ENCODE measurements around the gene MPLKIP. TPM values are rescaled to one million over a fixed set of nuclear protein-coding genes. Genes with fewer than 3 reads are reported as not detected.

Gene MPLKIP
- total RNA-seq, 1 experiment from 2014 or later: 43.8 TPM

DNA sequence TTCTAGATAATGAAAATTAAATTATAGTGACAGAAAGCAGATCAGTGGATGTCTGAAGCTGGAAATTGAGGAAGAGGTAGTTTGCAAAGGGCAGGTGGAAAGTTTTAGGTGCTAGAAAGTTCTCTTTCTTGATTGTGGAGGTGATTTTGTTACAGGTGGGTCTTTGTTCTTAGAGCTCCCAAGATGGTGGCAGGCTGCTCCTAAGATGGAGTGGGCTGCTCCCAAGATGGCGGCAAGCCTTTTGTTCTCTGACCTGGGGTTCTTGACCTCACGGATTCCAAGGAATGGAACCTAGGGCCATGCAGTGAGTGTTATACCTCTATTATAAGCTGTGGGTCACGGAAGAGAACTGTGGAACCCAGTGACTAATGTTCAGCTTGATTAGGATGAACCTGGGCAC lies 32.9 kb upstream of the MPLKIP start:
- Histone ChIP-seq H3K4me3 (ENCODE audit: low read depth, low read length, poor library complexity, severe bottlenecking) (no peak overlapping the region), H3K4me1 (ENCODE audit: insufficient read depth, low read length, poor library complexity, severe bottlenecking) (no peaks in the 10 kb centered on the region), H3K27ac (ENCODE audit: low read depth, low read length, poor library complexity, severe bottlenecking) (no peak overlapping the region), H3K36me3 (ENCODE audit: insufficient read depth, low read length, poor library complexity, severe bottlenecking) (no peaks in the 10 kb centered on the region), H3K27me3 (replicated peaks; ENCODE audit: insufficient read depth, low read depth, low read length, poor library complexity) (no peaks in the 10 kb centered on the region), H3K9me3 (ENCODE audit: low read depth, low read length, poor library complexity, severe bottlenecking) (no peaks in the 10 kb centered on the region)
- CTCF ChIA-PET: no interaction called here
- BruUV-seq (replicated peaks): no TSS peak
- TF ChIP-seq, protein P1, sequence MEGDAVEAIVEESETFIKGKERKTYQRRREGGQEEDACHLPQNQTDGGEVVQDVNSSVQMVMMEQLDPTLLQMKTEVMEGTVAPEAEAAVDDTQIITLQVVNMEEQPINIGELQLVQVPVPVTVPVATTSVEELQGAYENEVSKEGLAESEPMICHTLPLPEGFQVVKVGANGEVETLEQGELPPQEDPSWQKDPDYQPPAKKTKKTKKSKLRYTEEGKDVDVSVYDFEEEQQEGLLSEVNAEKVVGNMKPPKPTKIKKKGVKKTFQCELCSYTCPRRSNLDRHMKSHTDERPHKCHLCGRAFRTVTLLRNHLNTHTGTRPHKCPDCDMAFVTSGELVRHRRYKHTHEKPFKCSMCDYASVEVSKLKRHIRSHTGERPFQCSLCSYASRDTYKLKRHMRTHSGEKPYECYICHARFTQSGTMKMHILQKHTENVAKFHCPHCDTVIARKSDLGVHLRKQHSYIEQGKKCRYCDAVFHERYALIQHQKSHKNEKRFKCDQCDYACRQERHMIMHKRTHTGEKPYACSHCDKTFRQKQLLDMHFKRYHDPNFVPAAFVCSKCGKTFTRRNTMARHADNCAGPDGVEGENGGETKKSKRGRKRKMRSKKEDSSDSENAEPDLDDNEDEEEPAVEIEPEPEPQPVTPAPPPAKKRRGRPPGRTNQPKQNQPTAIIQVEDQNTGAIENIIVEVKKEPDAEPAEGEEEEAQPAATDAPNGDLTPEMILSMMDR (conservative IDR thresholded peaks at IDR 0.05; ENCODE audit: low read depth, low read length): no peak
- no peak for TF ChIP-seq EZH2 (IDR thresholded peaks at IDR 0.05; ENCODE audit: borderline replicate concordance, low read depth, low read length, poor library complexity, severe bottlenecking)
- intact Hi-C loops (cut with micrococcal nuclease; ENCODE audit: unreplicated experiment): no loop called here
- POLR2A ChIA-PET (ENCODE audit: low non-redundant PET): no interaction called here
- DNase-seq (ENCODE audit: low spot score): no peak

DNA sequence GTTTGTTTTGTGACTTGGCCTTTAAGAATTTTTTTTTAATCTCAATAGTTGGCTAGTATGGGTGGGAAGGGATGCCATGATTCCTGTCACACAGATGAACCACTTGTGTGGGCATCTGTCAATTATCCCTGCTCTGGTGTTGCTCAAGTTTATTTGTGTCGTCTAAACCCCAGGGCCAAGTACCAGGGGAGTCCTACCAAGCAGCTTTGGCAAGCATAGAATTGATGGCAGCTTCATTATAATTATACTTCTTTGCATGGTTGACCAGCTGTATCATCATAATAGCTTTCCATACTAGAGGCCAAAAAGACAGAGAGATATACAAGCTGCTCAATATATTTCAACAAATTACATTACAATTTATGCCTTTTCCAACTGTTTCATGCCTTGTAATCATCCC lies 30.8 kb upstream of the MPLKIP start:
- CTCF ChIA-PET: no interaction called here
- Histone ChIP-seq H3K27me3 (replicated peaks; ENCODE audit: insufficient read depth, low read depth, low read length, poor library complexity) (no peaks in the 10 kb centered on the region), H3K4me3 (ENCODE audit: low read depth, low read length, poor library complexity, severe bottlenecking) (no peak overlapping the region), H3K4me1 (ENCODE audit: insufficient read depth, low read length, poor library complexity, severe bottlenecking) (no peaks in the 10 kb centered on the region), H3K9me3 (ENCODE audit: low read depth, low read length, poor library complexity, severe bottlenecking) (no peaks in the 10 kb centered on the region), H3K36me3 (ENCODE audit: insufficient read depth, low read length, poor library complexity, severe bottlenecking) (no peaks in the 10 kb centered on the region), H3K27ac (ENCODE audit: low read depth, low read length, poor library complexity, severe bottlenecking) (no peak overlapping the region)
- no peak for DNase-seq (ENCODE audit: low spot score)
- TF ChIP-seq EZH2 (IDR thresholded peaks at IDR 0.05; ENCODE audit: borderline replicate concordance, low read depth, low read length, poor library complexity, severe bottlenecking): no peak
- TF ChIP-seq, protein P1 (conservative IDR thresholded peaks at IDR 0.05; ENCODE audit: low read depth, low read length): no peak
- intact Hi-C loops (cut with micrococcal nuclease; ENCODE audit: unreplicated experiment): no loop called here
- POLR2A ChIA-PET (ENCODE audit: low non-redundant PET): no interaction called here
- BruUV-seq (replicated peaks): no TSS peak

DNA sequence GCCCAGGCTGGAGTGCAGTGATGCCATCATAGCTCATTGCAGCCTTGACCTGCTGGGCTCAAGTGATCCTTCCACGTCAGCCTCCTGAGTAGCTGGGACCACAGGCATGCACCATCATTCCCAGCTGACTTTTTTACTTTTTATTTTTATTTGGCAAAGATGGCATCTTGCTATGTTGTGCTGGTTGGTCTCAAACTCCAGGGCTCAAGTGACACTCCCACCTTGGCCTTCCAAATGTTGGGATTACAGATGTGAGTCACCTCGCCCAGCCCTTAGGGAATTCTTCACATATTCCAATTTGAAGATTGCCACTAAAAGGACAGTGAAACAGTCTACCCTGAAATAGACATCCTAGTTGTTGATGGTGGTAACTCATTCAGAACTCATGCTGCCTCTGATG lies 28.1 kb upstream of the MPLKIP start:
- DNase-seq (ENCODE audit: low spot score): no peak
- Histone ChIP-seq H3K27ac (ENCODE audit: low read depth, low read length, poor library complexity, severe bottlenecking) (no peak overlapping the region), H3K4me1 (ENCODE audit: insufficient read depth, low read length, poor library complexity, severe bottlenecking) (no peaks in the 10 kb centered on the region), H3K27me3 (replicated peaks; ENCODE audit: insufficient read depth, low read depth, low read length, poor library complexity) (no peaks in the 10 kb centered on the region), H3K4me3 (ENCODE audit: low read depth, low read length, poor library complexity, severe bottlenecking) (no peak overlapping the region), H3K9me3 (ENCODE audit: low read depth, low read length, poor library complexity, severe bottlenecking) (no peaks in the 10 kb centered on the region), H3K36me3 (ENCODE audit: insufficient read depth, low read length, poor library complexity, severe bottlenecking) (no peaks in the 10 kb centered on the region)
- BruUV-seq (replicated peaks): no TSS peak
- POLR2A ChIA-PET (ENCODE audit: low non-redundant PET): no interaction called here
- CTCF ChIA-PET: no interaction called here
- TF ChIP-seq EZH2 (IDR thresholded peaks at IDR 0.05; ENCODE audit: borderline replicate concordance, low read depth, low read length, poor library complexity, severe bottlenecking): no peak
- TF ChIP-seq, protein P1 (conservative IDR thresholded peaks at IDR 0.05; ENCODE audit: low read depth, low read length): no peak
- intact Hi-C loops (cut with micrococcal nuclease; ENCODE audit: unreplicated experiment): no loop called here

Measured in A673 (cell line).